Measurements from ENCODE around the gene CUTA. TPM values are rescaled to one million over a fixed set of nuclear protein-coding genes. Genes with fewer than 3 reads are reported as not detected.
A peak's percentile ranks its signal among the peaks of the same experiment; 100 is the strongest.

The CUTA gene
- total and polyA plus RNA-seq, 2 of the 13 experiments (the other 11 are each of a cell fraction or from before 2014, with no cell fraction given), result 170 to 180 TPM

GRCh38 chr6:33410711-33411631 is 6.9 kb downstream of the CUTA start, which contains the start of gene PHF1 (continued):
- TF ChIP-seq, protein P1, sequence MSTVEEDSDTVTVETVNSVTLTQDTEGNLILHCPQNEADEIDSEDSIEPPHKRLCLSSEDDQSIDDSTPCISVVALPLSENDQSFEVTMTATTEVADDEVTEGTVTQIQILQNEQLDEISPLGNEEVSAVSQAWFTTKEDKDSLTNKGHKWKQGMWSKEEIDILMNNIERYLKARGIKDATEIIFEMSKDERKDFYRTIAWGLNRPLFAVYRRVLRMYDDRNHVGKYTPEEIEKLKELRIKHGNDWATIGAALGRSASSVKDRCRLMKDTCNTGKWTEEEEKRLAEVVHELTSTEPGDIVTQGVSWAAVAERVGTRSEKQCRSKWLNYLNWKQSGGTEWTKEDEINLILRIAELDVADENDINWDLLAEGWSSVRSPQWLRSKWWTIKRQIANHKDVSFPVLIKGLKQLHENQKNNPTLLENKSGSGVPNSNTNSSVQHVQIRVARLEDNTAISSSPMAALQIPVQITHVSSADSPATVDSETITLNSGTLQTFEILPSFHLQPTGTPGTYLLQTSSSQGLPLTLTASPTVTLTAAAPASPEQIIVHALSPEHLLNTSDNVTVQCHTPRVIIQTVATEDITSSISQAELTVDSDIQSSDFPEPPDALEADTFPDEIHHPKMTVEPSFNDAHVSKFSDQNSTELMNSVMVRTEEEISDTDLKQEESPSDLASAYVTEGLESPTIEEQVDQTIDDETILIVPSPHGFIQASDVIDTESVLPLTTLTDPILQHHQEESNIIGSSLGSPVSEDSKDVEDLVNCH (CRISPR knock-in tag; IDR thresholded peaks at IDR 0.05), result no peak
- TF ChIP-seq CREBL2 (CRISPR knock-in tag; IDR thresholded peaks at IDR 0.05; ENCODE audit: borderline replicate concordance) (peak; percentile 25; the same call in 1 of the 2 replicates), HNRNPL (IDR thresholded peaks at IDR 0.05; ENCODE audit: low read depth, low read length) (no peak), ELK4 (CRISPR knock-in tag; IDR thresholded peaks at IDR 0.05; ENCODE audit: borderline replicate concordance) (no peak), SNAPC5 (CRISPR knock-in tag; IDR thresholded peaks at IDR 0.05; ENCODE audit: borderline replicate concordance) (no peak), TSC22D2 (CRISPR knock-in tag; IDR thresholded peaks at IDR 0.05; ENCODE audit: borderline replicate concordance) (peak; percentile 6; the same call in 1 of the 2 replicates), FOXK1 (CRISPR knock-in tag; IDR thresholded peaks at IDR 0.05; ENCODE audit: borderline replicate concordance, low read depth) (no peak), ZNF256 (CRISPR knock-in tag; conservative IDR thresholded peaks at IDR 0.05) (no peak), ZKSCAN5 (CRISPR knock-in tag; IDR thresholded peaks at IDR 0.05) (no peak), ZNF180 (CRISPR knock-in tag; IDR thresholded peaks at IDR 0.05; ENCODE audit: borderline replicate concordance, low read depth) (no peak), TGIF2 (CRISPR knock-in tag; IDR thresholded peaks at IDR 0.05) (peak; percentile 59; the same call in 1 of the 2 replicates), MBNL3 (CRISPR knock-in tag; conservative IDR thresholded peaks at IDR 0.05) (no peak), ZNF253 (CRISPR knock-in tag; IDR thresholded peaks at IDR 0.05; ENCODE audit: borderline replicate concordance) (no peak), ZNF317 (CRISPR knock-in tag; IDR thresholded peaks at IDR 0.05) (no peak), ZNF331 (CRISPR knock-in tag; IDR thresholded peaks at IDR 0.05) (no peak), BCL6 (CRISPR knock-in tag; IDR thresholded peaks at IDR 0.05) (0 out of 2 replicates have a peak, but pooled peaks have one; percentile 12), DNMT3B (CRISPR knock-in tag; conservative IDR thresholded peaks at IDR 0.05) (no peak), ZNF383 (CRISPR knock-in tag; IDR thresholded peaks at IDR 0.05; ENCODE audit: borderline replicate concordance) (no peak), ZBTB26 (CRISPR knock-in tag; IDR thresholded peaks at IDR 0.05; ENCODE audit: borderline replicate concordance) (no peak)
- TF ChIP-seq, protein P2, sequence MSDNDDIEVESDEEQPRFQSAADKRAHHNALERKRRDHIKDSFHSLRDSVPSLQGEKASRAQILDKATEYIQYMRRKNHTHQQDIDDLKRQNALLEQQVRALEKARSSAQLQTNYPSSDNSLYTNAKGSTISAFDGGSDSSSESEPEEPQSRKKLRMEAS (IDR thresholded peaks at IDR 0.05), result no peak; the same call in 1 of the 2 replicates
- TF ChIP-seq, protein P3, sequence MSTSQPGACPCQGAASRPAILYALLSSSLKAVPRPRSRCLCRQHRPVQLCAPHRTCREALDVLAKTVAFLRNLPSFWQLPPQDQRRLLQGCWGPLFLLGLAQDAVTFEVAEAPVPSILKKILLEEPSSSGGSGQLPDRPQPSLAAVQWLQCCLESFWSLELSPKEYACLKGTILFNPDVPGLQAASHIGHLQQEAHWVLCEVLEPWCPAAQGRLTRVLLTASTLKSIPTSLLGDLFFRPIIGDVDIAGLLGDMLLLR (CRISPR knock-in tag; IDR thresholded peaks at IDR 0.05), result peak; percentile 44; the same call in 1 of the 2 replicates
- TF ChIP-seq, protein P4, sequence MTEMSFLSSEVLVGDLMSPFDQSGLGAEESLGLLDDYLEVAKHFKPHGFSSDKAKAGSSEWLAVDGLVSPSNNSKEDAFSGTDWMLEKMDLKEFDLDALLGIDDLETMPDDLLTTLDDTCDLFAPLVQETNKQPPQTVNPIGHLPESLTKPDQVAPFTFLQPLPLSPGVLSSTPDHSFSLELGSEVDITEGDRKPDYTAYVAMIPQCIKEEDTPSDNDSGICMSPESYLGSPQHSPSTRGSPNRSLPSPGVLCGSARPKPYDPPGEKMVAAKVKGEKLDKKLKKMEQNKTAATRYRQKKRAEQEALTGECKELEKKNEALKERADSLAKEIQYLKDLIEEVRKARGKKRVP (CRISPR knock-in tag; IDR thresholded peaks at IDR 0.05), result no peak

Measured in HepG2 (cell line).